GM19099 (cell line): Measurements from ENCODE around the gene FAM169A.

Experiments used
- POLR2A ChIP-seq: IDR thresholded peaks from 3 replicates; pipeline ENCODE4 v1.6.1; 2011; ENCODE audit warnings: low read depth; ENCODE audit not compliant: insufficient read length; ENCODE audit errors: extremely low read depth

FAM169A gene

GRCh38 chr5:74833537-74834266, 32.5 kb downstream of the FAM169A start:
- TF ChIP-seq POLR2A: no peak

GRCh38 chr5:74829413-74829812, 36.8 kb downstream of the FAM169A start:
- TF ChIP-seq POLR2A: no peak

DNA sequence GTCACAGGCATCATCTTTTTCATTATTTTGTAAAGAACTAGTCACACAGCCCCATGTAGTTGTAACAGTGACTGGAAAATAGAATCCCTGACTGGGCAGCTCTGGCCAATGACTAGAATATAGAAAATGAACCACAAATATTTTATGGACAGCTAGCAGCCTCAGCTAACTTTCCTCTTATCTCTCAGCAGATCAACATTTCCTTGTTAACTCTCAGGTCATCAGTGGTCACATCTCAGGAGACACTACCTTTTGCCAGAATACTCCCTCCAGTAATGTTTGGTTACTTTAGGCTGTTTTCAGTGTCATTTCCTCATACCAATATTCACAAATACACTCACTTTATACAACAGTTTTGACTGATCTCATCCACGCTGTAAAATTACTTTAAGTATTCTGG, 43.9 kb downstream of the FAM169A start:
- TF ChIP-seq POLR2A: no peak

GRCh38 chr5:74816875-74817274, 49.3 kb downstream of the FAM169A start:
- TF ChIP-seq POLR2A: no peak

GRCh38 chr5:74810915-74811314, 55.3 kb downstream of the FAM169A start:
- TF ChIP-seq POLR2A: no peak

- no peak for TF ChIP-seq POLR2A
Measured at GRCh38 chr5:74801941-74802340, 64.2 kb downstream of the FAM169A start.

DNA sequence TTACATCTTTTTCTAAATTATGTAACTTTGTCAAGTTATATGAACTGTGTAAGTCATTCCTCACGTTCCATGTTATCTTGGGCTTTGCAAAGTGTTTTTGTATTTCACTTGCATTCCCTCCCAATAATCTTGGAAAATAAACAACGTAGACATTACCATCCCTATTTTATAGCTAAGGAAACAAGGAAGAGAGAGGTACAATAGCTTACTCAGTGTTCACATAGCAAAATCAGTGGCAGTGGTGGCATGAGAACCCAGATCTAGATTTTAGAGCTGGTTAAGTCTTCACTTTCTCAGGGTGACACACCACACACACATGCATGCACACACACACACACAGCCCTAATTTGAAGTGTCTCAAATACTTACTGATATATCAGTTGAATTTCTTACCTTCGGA, 65.0 kb downstream of the FAM169A start:
- TF ChIP-seq POLR2A: no peak

DNA sequence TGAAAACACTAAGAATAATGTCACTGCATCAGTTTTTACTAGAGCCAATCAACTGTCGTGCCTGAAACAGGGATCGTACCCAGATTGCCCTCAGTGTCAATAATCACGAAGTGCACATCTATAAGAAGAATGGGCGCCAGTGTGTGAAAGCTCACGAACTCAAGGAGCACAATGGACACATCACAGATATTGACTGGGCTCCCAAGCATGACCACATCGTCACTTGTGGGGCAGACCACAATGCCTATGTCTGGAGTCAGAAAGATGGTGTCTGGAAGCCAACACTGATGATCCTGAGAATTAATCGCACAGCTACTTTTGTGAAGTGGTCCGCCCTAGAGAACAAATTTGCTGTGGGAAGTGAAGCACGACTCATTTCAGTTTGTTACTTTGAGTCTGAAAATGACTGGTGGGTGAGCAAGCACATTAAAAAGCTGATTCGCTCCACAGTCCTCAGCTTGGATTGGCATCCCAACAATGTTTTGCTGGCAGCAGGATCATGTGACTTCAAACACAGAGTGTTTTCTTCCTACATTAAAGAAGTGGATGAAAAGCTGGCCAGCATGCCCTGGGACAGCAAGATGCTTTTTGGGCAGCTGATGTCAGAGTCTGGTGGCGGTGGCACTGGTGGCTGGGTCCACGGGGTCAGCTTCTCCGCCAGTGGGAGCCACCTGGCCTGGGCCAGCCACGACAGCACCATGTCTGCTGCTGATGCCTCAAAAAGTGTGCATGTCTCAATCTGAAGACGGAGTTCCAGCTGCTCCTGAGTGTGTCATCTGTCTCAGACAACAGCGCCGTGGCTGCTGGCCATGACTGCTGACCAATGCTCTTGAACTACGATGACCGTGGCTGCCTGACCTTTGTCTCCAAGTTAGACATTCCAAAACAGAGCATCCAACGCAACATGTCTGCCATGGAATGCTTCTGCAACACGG, 66.9 kb downstream of the FAM169A start:
- TF ChIP-seq POLR2A: no peak

- no peak for TF ChIP-seq POLR2A
Measured at GRCh38 chr5:74787424-74787823, 78.8 kb downstream of the FAM169A start.

DNA sequence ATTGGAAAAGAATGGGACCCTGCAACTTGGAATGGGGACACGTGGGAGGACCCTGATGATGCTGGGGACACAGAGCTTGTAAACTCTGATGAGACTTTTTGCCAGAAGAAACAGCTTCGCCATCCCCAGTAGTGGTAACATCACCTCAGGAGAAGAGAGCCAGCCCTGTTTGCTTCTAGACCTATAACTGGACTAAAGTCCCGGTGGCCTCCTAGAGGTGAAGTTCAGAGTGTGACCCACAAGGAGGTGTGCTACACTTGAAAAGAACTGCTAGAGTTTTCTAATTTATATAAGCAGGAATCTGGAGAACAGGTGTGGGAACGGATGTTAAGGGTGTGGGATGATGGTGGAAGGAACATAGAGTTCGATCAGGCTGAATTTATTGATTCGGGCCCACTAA, 79.3 kb downstream of the FAM169A start:
- TF ChIP-seq POLR2A: no peak

DNA sequence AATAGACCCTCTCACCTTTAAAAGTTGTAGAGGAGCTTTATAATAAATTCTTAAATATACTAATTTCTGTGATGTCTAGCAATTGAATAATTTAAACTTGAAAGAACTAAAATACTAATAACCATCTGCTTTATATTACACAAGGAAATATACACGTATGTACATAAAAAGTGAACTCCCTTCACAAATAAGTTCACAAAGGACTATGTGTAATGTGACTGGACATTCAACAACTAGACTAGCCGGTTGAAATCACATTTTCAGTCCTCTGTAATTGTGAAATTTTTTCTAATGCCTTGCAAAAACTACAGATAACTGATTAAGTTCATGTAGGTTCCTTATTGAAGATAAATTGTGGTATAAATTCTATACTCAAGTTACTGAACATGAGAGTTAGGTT, 87.6 kb downstream of the FAM169A start:
- TF ChIP-seq POLR2A: no peak

GRCh38 chr5:74772359-74772758, 93.8 kb downstream of the FAM169A start:
- no peak for TF ChIP-seq POLR2A

- TF ChIP-seq POLR2A: no peak
Measured at GRCh38 chr5:74767579-74767913, 98.6 kb downstream of the FAM169A start.

DNA sequence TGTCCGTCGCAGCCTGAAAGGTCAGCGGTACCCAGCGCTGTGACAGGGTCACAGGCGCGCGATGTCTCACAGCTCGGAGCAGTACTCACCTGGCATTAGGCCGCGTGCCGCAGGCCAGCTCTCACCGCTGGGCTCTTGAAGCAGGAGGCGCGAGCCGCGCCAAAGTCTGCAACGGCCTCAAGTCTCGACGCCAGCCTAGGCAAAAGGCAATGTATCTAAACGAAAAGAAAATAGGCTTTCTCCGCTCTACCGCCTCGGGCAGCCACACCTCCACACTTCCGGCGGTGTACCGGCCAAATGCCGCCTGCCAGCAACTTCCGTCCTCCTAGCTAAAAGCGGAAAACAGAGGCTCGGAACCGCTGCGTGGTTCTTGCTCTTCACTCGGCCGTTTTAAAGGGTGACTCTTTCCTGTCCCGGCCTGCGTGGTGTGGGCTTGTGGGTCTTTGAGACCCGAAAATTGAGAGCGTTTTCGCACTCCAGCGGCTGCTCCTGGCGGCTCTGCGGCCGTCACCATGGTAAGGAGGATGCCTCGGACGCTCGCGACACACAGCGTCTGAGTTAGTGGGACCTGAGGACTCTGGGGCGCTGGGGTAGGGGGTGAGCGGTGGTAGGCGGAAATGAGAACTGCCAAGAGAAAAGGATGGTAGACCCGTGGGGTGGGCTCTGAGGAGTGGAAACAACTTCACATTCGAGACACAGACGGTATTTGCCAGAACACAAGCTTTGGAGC, 99.2 kb downstream of the FAM169A start, which contains the start of the genes GFM2 and NSA2:
TSS of gene GFM2 (minus strand) at position 269 of the 730 bp plus-strand sequence. CDS start 3,375 bp downstream, outside the sequence.
TSS of gene NSA2 (plus strand) at position 401 of the 730 bp plus-strand sequence. CDS start at position 513, 112 bp downstream.
- peak; percentile 87 for TF ChIP-seq POLR2A

DNA sequence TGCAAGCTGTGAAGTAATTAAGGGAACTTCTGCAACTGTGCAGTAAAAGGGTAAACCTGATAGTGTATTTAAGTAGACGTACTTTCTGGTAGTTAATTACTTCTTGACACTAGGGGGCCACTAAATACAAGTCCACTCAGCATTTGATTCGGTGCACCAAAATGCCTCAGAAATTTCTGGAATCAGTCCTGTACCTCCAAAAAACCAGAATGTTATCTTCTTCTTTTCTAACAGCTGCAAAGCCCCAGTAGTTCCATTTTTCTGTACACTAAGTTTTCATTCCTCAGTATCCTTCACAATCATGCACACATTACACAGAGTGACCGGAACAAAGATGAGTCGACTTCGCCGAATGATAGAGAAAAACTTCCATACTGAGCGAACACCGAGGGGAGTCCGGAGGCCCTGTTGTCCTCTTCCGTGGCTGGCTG, 99.8 kb downstream of the FAM169A start:
- no peak for TF ChIP-seq POLR2A
